ACC112 (cell line): Measurements from ENCODE around the gene CFHR5.
"Not testable (repeated sequence)": the region's sequence is repeated elsewhere in the genome, so short reads cannot be mapped to it uniquely, and the experiment has no call there.

Source experiments
- H2AFZ ChIP-seq: fragments of 200-600 bp; sonication (generic); one replicate; pipeline ENCODE4 v1.6.0; 2017; ENCODE audit warnings: antibody characterized with exemption, low read length; ENCODE audit not compliant: unreplicated experiment
- H3K27ac ChIP-seq: fragments of 200-600 bp; sonication (generic); 2 replicates; pipeline ENCODE4 v1.5.1; 2014; ENCODE audit warnings: low read depth, mild to moderate bottlenecking, antibody characterized with exemption, low read length, moderate library complexity
- H3K27me3 ChIP-seq: fragments of 200-600 bp; sonication (generic); 2 replicates; pipeline ENCODE4 v1.6.1; 2014; ENCODE audit warnings: mild to moderate bottlenecking, antibody characterized with exemption, low read length, moderate library complexity, mixed read lengths; ENCODE audit not compliant: insufficient read depth
- H3K36me3 ChIP-seq: fragments of 200-600 bp; sonication (generic); 2 replicates; pipeline ENCODE4 v1.6.1; 2016; ENCODE audit warnings: mild to moderate bottlenecking, antibody characterized with exemption, low read length, moderate library complexity, mixed read lengths; ENCODE audit not compliant: insufficient read depth
- H3K4me1 ChIP-seq: fragments of 200-600 bp; sonication (generic); one replicate; pipeline ENCODE4 v1.6.1; 2016; ENCODE audit warnings: low read length, mixed read lengths; ENCODE audit not compliant: insufficient read depth, unreplicated experiment, control insufficient read depth
- H3K4me3 ChIP-seq: fragments of 200-600 bp; sonication (generic); 2 replicates; pipeline ENCODE4 v1.5.1; 2014; ENCODE audit warnings: mild to moderate bottlenecking, low read depth, low read length
- H3K79me2 ChIP-seq: fragments of 200-600 bp; sonication (generic); one replicate; pipeline ENCODE4 v1.6.0; 2016; ENCODE audit warnings: low read length; ENCODE audit not compliant: control insufficient read depth, unreplicated experiment, insufficient read depth

The CFHR5 gene

DNA sequence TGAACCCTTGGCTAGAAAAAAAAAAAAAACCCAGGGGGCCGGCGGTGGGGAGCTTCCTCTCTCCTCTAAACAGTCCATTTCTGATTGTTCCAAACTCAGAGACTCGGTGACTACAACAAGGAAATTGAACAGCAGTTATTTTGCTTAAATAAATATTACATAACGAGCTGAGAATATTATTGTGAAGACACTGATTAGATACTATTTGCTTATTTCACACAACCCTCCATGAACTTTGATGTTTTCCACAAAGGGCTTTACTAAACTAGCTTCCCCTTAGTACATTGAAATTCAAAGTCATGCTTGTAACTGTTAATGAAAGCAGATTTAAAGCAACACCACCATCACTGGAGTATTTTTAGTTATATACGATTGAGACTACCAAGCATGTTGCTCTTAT lies at the start of gene CFHR5:
Gene CFHR5, plus strand, starts transcription at position 279 of the 400 bp plus-strand sequence. Its CDS starts 109 bp downstream, at position 388.
- H3K79me2 ChIP-seq: no peaks in the 10 kb centered on the region
- no peak within 1 kb of the TSS for H3K4me3 ChIP-seq
- H3K27me3 ChIP-seq: no peaks in the 10 kb centered on the region
- peak within 1 kb of the TSS; percentile 3 for H2AFZ ChIP-seq
- H3K27ac ChIP-seq: no peak within 1 kb of the TSS
- no peaks in the 10 kb centered on the region for H3K36me3 ChIP-seq
- H3K4me1 ChIP-seq: no peaks in the 10 kb centered on the region

DNA sequence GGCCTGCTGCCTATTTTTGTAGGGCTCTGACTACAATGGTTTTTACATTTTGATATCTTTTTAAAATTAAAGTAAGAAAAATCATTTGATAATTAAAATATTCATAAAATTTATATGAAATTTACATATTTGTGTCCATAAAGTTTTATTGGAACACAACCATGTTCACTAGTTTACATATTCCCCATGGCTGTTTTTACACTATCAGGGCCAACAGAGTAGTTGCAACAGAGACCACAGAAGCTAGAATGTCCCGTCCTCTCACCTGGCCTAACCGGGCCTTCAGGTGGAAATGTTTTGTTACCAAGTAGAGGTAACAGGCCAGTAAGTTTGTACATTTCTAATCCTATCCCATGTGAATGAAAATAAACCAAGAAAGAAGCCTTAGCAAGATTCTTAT lies 44.5 kb upstream of the CFHR5 start:
- not testable (repeated sequence) for H3K27me3 ChIP-seq, H3K4me3 ChIP-seq, H3K4me1 ChIP-seq, H3K79me2 ChIP-seq, H3K36me3 ChIP-seq, H2AFZ ChIP-seq, H3K27ac ChIP-seq

DNA sequence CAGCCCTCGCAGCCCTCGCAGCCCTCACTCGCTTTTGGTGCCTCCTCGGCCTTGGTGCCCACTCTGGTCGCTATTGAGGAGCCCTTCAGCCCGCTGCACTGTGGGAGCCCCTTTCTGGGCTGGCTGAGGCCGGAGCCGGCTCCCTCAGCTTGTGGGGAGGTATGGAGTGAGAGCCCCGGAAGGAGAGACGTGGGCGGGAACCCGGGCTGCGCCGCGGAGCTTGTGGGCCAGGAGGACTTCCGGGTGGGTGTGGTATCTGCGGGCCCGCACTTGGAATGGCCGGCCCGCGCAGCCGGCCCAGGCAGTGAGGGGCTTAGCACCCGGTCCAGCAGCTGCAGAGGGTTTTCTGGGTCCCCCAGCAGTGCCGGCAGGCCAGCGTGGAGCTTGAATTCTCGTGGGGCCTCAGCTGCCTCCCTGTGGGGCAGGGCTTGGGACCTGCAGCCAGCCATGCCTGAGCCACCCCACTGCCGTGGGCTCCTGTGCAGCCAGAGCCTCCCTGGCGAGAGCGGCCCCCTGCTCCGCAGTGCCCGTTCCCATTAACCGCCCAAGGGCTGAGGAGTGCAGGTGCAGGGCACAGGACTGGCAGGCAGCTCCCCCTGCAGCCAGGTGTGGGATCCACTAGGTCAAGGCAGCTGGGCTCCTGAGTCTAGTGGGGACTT lies 43.7 kb upstream of the CFHR5 start:
- Histone ChIP-seq H3K79me2 (no peaks in the 10 kb centered on the region), H3K27me3 (no peaks in the 10 kb centered on the region), H3K4me1 (no peaks in the 10 kb centered on the region), H3K27ac (no peak overlapping the region), H3K4me3 (no peak overlapping the region), H2AFZ (no peak overlapping the region), H3K36me3 (no peaks in the 10 kb centered on the region)

DNA sequence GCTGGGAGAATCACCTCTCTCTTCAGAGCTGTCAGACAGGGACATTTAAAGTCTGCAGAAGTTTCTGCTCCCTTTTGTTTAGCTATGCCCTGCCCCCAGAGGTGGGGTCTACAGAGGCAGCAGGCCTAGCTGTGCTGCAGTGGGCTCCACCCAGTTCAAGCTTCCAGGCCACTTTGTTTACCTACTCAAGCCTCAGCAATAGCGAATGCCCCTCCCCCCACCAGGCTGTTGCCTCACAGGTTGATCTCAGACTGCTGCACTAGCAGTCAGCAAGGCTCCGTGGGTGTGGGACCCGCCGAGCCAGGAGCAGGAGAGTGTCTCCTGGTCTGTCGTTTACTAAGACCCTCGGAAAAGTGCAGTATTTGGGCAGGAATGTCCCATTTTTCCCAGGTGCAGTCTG lies 35.9 kb upstream of the CFHR5 start:
- not testable (repeated sequence) for H3K27me3 ChIP-seq, H3K36me3 ChIP-seq, H3K4me1 ChIP-seq, H3K79me2 ChIP-seq, H3K4me3 ChIP-seq, H3K27ac ChIP-seq, H2AFZ ChIP-seq

DNA sequence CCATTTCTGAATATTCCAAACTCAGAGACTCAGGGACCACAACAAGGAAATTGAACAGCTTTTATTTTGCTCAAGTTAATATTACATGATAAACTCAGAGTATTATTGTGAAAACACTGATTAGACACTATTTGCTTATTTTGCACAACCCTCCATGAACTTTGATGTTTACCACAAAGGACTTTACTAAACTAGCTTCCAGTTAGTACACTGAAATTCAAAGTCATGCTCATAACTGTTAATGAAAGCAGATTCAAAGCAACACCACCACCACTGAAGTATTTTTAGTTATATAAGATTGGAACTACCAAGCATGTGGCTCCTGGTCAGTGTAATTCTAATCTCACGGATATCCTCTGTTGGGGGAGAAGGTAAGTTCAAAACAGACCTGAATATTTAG lies 33.8 kb upstream of the CFHR5 start, which contains the start of gene CFHR2:
Gene CFHR2, plus strand, starts transcription at position 171 of the 400 bp plus-strand sequence. Its CDS starts 143 bp downstream, at position 314.
- not testable (repeated sequence) for H2AFZ ChIP-seq, H3K4me3 ChIP-seq, H3K79me2 ChIP-seq, H3K4me1 ChIP-seq, H3K27ac ChIP-seq, H3K27me3 ChIP-seq, H3K36me3 ChIP-seq

DNA sequence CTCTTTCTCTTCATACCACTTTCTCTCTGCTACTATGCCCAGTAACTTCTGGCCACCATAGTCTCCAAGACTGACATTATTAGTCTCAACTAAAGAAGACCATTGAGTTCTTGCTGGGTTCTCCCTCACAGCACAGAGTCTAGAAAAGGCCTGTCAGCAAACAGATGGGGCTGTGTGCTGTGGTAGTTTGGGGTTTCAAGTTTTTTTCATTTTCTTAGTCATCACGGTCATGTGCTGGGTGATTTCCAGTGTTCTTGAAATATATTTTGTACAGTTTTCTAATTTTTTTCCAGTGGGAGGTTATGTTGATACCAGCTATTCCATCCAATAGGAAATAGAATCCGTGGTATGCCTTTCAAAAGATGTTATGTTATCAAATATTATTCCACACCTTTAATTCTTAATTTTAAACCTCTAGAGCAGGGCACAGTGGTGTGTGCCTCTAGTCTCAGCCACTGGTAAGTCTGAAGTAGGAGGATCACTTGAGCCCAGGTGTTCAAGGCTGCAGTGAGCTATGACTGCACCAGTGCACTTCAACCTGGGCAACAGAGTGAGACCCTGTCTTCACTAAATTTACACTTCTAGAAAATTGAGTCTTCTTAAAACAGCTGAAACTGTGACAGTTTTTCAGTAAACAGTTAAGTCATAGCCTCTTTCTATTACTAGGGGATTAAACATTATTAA lies 25.5 kb upstream of the CFHR5 start:
- Histone ChIP-seq H3K27me3 (no peaks in the 10 kb centered on the region), H3K4me1 (no peaks in the 10 kb centered on the region), H3K4me3 (no peak overlapping the region), H3K27ac (no peak overlapping the region), H3K79me2 (no peaks in the 10 kb centered on the region), H2AFZ (no peak overlapping the region), H3K36me3 (no peaks in the 10 kb centered on the region)

DNA sequence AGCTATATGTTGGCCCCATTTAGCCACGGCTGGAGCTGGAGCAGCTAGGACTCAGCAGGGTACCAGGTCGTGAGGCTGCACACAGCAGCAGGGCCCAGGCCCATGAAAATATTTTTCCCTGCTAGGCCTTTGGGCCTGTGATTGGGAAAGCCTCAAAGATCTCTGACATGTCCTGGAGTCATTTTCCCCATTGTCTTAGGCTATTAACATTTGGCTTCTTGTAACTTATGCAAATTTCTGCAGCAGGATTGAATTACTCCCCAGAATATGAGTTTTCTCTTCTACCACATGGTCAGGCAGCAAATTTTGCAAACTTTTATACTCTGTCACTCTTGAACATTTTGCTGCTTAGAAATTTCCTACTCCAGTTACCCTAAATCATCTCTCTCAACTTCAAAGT lies 22.6 kb upstream of the CFHR5 start:
- H3K36me3 ChIP-seq: no peaks in the 10 kb centered on the region
- no peak overlapping the region for H3K27ac ChIP-seq
- no peak overlapping the region for H3K4me3 ChIP-seq
- no peak overlapping the region for H2AFZ ChIP-seq
- no peaks in the 10 kb centered on the region for H3K4me1 ChIP-seq
- H3K79me2 ChIP-seq: no peaks in the 10 kb centered on the region
- H3K27me3 ChIP-seq: no peaks in the 10 kb centered on the region

DNA sequence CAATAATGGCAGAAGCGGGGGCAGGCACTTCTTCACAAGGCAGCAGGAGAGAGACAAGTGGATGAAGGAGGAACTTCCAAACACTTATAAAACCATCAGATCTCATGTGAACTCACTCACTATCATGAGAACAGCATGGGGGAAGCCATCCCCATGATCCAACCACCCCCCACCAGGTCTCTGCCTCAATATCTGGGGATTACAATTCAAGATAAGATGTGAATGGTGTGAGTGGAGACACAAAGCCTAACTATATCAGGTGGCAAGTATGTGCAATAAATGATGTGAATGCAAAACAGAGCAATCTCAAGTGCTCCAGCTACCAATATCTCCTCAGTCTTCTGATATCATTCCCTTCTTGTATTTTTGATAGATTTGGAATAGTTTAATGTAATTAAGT lies 21.4 kb upstream of the CFHR5 start:
- Histone ChIP-seq H3K27me3 (no peaks in the 10 kb centered on the region), H3K27ac (no peak overlapping the region), H2AFZ (no peak overlapping the region), H3K79me2 (no peaks in the 10 kb centered on the region), H3K36me3 (no peaks in the 10 kb centered on the region), H3K4me3 (no peak overlapping the region), H3K4me1 (no peaks in the 10 kb centered on the region)

DNA sequence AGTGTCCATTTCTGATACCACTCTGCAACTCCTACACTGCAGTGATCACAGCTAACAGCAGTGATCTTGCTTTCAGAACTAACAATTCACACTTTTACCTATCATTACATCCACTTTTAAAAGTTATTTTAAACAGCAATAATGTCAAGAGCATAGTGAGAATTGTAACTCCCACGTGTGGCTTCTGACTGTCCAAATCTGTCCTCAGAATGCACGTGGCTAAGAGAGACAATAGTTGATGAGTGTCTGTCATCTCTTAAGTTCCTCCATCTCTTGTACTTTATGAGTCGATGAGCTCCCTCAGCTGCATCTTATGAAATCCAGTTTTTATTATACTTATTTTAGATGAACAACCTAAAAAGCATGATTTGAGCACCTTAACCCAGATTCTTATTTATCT lies 16.5 kb upstream of the CFHR5 start:
- H3K27me3 ChIP-seq: no peaks in the 10 kb centered on the region
- no peak overlapping the region for H2AFZ ChIP-seq

DNA sequence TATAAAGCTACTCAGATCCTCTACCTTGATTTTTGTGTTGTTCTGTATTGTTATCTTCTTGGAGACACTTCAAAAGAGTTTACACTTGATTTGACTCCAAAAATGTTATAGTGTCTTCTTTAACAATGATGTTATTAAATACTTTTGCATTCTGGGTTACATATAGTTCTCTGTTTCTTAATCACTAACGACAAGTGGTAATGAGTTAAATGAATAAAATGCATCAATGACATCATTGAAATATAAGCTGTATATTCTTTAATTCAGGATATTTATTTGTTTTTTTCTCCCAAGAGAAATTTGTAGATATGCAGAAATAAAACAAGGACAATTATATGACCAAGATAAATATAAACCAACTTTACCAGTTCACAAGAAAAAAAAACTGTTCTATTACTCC lies 7.2 kb upstream of the CFHR5 start:
- no peaks in the 10 kb centered on the region for H3K36me3 ChIP-seq
- no peak overlapping the region for H3K4me3 ChIP-seq
- H3K79me2 ChIP-seq: no peaks in the 10 kb centered on the region
- peak overlapping the region; percentile 41 for H2AFZ ChIP-seq
- H3K27me3 ChIP-seq: no peaks in the 10 kb centered on the region
- no peaks in the 10 kb centered on the region for H3K4me1 ChIP-seq
- H3K27ac ChIP-seq: no peak overlapping the region

More for the DNA sequence above, 16.5 kb upstream of the CFHR5 start:
- Histone ChIP-seq H3K4me3 (no peak overlapping the region), H3K79me2 (no peaks in the 10 kb centered on the region), H3K36me3 (no peaks in the 10 kb centered on the region), H3K27ac (no peak overlapping the region), H3K4me1 (no peaks in the 10 kb centered on the region)

DNA sequence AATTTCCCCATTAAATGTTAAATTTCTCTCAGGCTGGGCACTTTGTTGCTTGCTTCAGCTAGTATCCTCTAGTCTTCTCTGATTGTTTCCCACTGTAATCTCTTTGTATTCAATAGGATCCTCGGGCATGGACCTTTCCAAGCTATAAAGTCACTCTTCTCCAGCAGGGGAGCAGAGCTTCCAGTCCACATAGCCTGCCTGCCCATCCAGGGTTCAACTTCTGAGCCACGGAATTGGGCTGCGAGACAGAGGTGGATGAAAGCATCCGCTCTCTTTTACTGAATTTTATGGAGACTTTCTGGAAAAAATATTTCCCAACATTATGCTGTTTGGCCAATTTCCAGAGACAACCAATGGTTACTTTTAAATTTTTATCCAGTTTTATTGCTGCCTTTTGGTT lies 1.1 kb upstream of the CFHR5 start:
- no peak overlapping the region for H2AFZ ChIP-seq

More for the DNA sequence above, 1.1 kb upstream of the CFHR5 start:
- H3K36me3 ChIP-seq: no peaks in the 10 kb centered on the region
- no peaks in the 10 kb centered on the region for H3K79me2 ChIP-seq
- no peaks in the 10 kb centered on the region for H3K27me3 ChIP-seq
- H3K27ac ChIP-seq: no peak overlapping the region
- H3K4me3 ChIP-seq: no peak overlapping the region
- H3K4me1 ChIP-seq: no peaks in the 10 kb centered on the region
